CD4-positive, alpha-beta T cell treated with Interferon alpha-2 for 1 hour (primary cell): ENCODE results near the gene SCAF1.
A peak's percentile ranks its signal among the peaks of the same experiment; 100 is the strongest.

ENCODE experiments used
- DNase-seq, 2 donors: peaks; one replicate each; pipeline ENCODE4 v3.0.0-alpha.2; 2020 to 2022

Gene SCAF1

DNA sequence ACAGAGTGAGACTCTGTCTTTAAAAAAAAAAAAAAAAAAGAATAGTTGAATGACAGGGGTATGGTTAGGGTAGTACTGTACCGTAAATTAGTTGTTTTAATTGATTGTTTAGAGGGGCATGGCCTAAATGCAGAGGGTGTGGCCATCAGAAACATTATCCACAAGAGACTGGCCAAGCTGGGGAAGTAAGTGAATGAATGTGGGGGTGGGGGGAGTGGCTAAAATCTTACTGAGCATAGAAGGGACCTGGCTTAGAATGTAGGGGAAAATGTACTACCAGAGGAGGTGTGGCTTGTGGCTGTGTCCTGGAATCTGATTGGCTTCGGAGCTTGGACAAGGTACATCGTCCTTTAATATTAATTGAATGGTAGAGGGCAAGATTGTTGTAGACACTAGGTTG is 27.5 kb downstream of the SCAF1 start:
- DNase-seq: no peak

DNA sequence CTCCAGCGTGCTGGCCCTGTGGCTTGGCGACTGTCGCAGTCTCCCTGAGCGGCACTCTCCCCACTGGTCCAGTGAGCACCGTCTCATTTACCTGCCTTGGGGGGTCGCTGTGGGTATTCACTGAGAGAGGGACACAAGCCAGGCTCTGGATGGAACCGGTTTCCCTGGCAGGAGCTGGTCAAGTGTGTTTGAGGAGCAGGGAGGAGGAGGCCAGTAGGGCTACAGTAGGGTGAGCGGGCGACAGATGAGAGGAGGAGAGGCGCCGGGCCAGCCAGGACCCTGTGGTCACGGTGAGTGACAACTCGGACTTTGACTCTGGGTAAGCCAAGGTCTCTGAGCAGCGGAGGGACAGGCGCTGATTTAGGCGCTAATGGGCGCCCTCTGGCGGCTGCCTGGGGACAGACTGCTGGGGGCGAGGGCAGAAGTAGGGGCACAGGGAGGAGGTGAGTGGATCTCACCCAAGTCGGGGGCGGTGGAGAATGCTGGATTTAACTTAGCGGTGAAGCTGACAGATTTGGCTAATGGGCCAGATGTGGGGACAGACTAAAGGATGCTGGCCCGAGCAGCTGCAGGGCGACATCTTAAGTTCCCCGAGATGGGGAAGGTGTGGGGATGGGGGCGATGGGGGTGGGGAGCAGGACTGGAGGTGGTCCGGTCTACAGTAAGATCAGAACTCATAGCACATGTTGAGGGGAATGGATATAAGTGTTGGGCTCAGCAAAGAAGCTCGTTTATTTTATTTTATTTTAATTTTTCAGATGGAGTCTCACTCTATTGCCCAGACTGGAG is 30.3 kb downstream of the SCAF1 start:
- DNase-seq: peak; percentile 76 to 82

DNA sequence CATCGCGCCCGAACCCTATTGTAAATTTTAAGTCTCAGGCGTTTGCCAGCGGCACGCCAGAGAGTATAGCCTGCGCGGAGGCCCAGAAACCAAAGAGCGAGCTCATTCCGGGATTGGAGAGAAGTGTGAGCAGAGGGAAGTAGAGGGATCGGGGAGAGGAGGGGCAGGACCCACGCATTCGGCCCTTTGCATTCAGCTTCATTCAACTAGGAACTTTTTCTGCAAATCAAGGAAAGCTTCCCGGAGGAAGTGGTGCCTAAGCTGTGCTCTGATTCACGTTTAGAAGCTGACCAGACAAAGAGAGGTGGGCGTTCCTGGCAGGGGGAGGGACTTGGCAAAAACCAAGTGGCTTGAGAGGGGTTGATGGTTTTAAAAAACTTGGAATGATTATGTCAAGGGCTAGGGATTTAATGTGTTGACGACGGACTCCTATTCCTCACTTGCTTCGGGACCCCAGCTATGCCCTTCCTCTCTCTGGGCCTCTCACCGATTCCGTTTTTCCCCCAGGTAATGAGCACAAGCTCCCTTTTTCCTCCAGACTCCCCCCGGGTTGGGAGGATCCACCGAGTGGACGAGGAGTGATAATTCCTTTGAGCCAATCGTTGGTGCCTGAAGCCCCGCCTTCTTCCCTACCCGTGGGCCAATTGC is 34.3 kb downstream of the SCAF1 start:
- DNase-seq: no peak

DNA sequence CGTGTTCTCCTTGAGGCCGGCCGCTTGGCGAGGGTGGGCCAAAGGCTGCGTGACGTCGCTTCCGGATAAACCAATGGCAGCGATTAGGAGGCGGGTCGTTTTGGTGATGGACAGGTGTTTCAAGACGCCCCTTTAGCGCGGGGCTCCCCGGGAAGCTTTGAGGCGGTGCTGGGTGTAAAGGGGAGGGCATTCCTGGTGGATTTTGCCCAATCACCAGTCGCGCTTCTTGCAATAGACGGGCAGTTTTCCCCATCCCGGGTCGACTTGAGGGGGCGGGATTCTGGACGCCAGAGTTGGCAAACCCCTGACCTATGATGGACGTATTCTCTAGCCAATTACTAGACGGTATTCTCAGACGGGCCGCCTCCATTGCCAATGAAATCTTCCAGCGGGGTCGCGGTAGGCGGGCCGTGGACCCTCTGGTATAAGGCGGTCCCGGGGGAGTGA is 34.8 kb downstream of the SCAF1 start:
- peak; percentile 100 for DNase-seq

DNA sequence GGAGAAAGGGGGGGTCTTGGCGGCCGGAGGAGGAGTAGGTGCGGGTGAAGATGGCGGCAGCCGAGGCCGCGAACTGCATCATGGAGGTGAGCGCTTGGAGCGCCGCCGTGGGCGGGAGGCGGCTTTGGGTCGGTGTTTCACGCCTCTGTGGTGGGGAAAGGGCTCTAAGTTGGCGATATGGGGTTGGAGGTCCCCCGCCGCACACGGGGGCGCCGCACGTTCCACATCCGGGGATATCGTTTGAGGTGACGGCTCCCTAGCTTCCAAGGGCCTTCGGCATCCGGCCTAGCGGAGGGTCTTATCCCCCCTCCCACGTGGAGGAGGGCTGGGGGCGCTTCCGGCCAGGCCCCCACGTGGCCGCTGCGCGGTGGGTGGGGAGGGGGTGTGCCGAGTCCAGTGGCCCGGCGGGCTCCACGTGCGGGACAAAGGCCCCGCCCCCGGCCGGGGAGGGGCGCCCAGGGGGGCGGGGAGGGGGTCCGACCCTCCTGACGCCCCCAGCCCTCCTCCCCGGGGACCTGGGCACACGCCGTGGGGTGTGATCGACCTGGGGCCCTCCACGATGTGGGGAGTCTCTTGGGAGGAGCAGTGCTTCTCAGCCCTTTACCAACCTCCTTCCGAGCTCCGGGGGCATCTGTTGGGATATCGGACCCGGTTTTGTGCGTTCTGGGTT is 35.4 kb downstream of the SCAF1 start, which contains the start of gene PRMT1:
TSS of gene PRMT1 (plus strand) at position 41 of the 670 bp plus-strand sequence. CDS start at position 51, 10 bp downstream.
- DNase-seq: peak; percentile 44 to 61

DNA sequence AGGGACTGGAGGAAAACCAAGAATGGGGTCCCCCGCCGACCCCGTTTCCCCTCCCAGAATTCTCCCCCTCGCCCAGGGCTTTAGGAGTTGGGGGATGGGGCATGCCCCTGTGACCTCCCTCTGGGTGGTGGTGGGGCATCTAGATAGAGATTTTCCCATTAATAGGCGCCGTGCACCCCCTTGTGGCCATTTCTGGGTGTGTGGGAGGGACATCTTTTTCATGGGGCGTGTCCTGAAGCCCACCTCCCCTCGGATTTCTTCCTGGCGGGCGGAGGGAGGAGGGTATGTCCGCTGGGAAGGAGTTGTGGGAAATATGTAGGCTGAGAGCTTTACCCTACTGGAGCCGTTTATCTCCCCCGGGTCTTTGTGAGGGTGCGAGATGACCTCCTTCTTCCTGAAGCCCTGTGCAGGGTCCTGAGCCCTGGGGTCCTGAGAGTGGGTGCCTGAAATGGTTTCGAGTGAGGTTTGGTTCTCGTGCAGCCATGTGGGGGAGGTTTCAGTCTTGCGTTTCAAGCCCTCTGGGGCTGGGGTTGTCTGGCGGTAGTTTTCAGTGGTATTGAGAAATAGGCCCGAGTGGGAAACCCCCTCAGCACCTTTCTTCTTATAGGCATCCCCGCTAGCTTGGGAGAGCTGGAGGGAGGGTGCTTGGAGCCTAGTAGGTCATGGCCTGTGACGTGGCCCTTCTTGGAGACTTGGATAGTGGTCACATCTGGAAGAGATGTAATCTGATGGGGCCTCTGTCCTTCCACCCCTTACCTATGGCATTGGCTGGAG is 36.1 kb downstream of the SCAF1 start:
- peak; percentile 79 to 85 for DNase-seq

DNA sequence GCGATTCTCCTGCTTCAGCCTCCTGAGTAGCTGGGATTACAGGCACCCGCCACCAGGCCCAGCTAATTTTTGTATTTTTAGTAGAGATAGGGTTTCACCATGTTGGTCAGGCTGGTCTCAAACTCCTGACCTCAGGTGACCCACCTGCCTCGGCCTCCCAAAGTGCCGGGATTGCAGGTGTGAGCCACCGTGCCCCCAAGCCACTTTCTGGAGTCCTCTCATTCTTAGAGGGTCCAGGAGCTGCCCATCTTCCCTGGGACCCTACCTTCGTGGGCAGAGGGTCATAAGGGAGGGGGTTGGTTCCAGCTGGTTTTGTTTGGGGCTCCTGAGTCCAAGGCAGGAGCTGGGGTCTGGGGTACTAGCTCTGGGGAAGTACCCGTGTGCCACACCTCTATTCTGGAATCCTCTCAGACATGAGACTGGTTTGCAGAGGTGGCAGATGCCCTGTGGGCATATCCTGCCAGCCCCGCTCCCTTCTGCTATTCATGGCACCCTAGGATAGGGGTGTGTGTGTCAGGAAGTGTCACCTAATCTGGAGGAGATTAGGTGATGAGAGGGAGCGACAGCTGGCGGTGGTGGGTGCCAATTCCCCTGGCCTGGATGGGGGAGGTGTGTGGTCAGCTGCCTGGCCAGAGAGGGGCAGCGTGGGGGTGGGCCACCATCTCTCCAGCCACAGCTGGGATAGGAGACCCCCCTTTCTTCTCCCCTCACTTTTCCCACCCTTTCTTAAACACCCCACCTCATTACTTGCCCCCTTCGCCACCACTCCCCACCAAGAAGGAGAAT is 37.2 kb downstream of the SCAF1 start:
- no peak for DNase-seq

DNA sequence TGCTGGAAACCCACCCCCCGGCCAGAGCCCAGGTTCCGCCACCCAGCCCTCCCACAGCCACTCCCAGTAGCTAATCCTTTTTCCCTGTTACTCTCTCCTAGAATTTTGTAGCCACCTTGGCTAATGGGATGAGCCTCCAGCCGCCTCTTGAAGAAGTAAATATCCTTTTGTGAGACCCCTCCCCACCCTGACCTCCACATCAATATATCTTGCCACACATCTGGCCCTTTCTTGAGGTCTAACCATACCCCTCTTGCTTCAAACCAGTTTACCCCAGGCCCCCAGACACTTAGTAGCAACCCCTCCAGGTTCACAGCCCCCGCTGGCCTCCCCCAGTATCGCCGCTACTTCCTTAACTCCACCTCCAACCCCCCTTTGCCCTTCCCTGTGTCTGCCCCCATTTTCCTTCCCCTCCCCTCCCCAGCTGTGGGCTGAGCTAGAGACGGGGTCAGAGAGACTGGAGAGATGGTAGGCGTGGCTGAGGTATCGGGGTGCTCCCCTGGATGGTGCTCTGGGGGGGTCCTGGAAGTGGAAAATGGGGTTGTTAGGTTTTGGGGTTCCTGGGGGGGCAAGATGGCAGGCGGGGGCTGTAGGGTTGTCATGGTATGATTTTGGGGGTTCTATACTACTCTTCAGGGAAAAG is 37.9 kb downstream of the SCAF1 start:
- no peak for DNase-seq

DNA sequence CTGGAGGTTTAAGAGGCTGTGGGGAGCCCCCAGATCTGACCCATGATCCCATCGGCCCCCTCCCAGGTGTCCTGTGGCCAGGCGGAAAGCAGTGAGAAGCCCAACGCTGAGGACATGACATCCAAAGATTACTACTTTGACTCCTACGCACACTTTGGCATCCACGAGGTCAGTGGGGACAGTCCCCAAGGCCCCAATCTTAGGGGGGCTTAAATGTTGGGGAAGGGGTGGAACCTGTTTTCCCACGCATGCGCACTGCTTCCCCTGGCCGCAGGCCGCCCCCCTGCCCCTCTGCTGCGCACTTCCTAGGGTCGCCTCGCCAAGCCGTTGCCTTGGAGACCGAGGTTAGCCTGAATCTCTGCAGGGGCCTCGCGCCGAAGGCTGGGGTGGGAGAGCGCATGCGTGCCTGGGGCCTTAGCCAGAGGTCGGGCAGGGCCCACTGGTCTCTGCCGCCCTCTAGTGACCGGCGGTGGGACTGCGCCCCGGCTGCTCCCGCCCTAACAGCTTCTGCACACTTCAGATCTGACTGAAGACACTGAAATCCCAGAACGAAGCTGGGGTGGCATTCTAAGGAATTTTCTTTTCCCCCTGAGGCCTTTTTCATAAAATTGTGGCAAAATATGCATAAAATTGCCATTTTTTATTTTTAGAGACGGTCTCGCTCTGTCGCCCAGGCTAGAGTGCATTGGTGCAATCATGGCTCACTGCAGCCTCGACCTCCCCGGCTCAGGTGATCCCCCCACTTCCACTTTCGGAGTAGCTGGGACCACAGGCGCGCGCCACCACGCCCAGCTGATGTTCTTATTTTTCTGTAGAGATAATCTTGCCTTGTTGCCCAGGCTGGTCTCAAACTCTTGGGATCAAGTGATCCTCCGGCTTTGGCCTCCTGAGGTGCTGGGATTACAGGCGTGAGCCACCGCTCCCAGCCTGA is 38.7 kb downstream of the SCAF1 start:
- peak; percentile 91 to 93 for DNase-seq

DNA sequence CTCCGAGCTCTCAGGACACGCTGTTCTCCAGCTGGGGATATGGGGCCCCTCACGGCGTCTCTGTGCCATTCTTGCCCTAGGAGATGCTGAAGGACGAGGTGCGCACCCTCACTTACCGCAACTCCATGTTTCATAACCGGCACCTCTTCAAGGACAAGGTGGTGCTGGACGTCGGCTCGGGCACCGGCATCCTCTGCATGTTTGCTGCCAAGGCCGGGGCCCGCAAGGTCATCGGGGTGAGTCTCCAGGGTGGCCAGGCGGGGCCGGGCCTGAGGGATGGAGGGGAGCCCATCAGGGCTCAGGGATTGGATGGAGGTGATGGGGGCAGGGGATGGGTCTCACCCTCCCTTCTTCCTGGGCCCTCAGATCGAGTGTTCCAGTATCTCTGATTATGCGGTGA is 39.8 kb downstream of the SCAF1 start:
- no peak for DNase-seq

DNA sequence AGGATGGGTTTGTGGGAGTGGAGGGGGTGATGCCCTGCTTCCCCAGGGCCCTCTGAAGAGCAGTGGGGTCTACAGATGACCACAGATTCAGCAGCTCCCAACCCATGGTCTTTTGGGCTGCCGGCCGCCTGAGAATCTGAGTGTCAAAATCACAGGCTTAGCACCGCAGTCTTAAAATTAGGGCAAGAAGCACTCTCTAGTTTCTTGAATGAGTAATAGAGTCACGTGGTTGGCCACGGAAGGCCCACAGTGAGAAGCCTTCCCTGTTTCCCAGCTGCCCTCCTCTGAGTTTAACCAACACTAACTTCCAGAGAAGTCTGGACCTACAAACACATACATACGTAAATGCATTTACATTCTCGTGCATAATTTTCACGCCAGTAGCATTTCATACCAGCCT is 40.3 kb downstream of the SCAF1 start:
- DNase-seq: no peak

DNA sequence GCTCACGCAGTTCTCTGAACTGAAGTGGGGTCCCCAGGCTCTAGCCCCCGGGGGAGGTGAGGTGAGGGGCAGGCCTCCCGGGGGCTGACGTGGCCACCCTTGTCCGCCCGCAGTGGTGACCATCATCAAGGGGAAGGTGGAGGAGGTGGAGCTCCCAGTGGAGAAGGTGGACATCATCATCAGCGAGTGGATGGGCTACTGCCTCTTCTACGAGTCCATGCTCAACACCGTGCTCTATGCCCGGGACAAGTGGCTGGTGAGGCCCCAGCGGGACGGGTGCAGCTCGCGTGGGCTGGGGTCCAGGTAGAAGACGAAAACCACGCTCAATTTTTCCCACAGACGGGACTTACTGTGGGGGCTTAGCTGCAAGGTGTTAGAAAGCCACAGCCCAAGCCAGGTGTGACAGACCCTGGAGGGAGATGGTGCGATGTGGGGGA is 41.8 kb downstream of the SCAF1 start:
- DNase-seq: no peak

DNA sequence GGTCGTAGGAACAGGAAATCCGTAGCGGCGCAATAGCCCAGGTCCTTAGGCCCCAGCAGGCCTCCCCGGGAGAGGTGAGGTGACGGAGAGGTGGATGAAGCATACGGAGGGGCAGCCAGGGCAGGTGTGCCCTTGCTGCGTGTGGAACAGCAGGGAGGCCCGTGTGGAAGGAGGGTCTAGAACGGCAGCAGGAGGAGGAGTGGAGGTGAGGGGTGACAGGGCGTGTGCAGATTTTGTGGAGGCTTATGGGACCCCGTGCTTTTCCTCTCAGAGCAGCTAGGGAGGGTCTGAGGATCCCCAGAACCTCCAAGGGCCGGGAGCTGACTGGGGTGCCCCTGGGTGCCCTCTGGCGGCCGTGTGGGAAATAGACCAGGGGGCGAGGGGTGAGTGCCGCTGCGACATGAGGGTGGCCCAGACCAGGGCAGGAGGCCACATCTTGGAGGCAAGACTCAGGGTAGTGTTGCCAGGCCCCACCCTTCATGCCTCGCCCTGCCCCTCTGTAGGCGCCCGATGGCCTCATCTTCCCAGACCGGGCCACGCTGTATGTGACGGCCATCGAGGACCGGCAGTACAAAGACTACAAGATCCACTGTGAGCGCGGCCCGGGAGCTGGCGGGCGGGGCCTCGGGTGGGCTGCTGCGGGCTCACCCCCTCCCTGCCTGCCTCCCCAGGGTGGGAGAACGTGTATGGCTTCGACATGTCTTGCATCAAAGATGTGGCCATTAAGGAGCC is 42.4 kb downstream of the SCAF1 start:
- DNase-seq: peak; percentile 13 to 43

DNA sequence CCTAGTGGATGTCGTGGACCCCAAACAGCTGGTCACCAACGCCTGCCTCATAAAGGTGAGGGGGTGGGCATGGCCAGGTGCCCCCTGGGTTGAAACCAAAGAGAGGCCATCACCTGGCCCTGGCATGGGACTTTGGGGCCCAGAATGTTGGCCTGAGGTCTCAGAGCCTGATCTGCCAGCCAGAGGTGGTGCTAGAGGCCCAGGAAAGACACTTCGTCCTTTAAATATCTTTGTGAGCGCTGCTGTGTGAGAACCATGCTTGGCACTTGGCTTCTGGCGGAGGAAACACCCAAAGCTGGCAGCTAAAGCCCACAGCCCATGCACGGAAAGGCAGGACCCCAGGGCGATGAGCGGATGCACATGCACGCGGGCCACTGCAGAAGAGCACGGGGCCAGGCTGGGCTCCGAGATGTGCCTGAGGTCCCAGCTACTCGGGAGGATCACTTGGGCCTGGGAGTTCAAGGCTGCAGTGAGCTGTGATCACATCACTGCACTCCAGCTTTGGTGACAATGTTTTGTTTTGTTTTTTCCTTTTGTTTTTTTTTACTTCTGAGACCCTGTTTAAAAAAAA is 43.1 kb downstream of the SCAF1 start:
- DNase-seq: no peak

DNA sequence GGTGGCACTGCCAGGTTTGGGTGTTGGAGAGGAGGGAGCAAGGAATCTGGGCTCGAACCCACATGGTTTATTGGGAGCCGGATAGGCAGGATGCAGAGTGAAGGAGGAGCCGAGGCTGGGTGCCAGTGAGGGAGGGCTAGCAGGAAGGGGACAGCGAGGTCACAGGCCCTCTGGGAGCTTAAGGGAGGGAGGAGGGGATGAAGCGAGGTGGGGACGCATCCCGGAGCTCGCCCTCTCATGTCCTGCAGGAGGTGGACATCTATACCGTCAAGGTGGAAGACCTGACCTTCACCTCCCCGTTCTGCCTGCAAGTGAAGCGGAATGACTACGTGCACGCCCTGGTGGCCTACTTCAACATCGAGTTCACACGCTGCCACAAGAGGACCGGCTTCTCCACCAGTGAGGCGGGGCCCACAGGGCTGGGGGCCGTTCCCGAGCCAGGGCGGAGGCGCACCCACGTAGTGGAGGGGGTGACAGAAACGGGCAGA is 43.9 kb downstream of the SCAF1 start:
- DNase-seq: no peak

DNA sequence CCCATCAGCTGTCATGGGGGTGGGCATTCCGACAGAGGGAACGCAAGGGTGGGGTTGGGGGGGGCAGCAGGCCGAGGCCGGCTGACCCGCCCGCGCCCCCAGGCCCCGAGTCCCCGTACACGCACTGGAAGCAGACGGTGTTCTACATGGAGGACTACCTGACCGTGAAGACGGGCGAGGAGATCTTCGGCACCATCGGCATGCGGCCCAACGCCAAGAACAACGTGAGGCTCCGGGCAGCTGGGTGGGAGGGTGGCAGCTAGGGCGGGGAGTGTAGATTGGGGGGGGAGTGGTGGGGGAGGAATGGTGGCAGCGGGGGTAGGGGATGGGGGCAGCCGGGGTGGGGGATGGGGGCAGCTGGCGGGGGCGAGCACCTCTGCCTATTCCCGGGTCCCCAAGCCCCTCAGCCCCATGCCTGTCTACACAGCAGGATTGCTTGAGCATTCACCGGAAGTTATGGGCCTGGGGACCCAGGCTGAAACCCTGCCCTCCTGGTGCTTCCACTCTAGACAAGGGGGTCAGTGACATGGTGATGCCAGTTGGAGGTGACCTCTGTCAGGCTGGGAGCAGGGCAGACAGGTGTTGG is 44.6 kb downstream of the SCAF1 start:
- no peak for DNase-seq

DNA sequence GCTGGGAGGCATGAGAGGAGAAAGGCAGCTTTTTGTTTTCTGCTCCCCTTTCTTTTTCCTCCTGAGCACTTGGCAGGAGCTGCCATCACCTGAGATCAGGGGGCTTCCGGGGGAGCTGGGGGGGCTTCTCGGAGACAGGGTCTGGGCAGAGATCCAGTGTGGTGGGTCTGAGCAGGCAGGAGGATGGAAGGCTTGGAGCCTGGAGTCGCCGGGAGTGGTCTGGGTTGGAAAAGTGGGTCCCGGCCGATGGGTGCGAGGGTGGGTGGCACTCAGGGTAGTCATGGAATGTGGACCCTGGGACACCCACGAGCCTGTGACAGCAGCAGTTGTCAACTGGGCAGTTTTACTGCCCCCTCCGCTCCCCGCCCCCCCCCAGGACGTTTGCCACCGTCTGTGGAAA is 45.1 kb downstream of the SCAF1 start:
- DNase-seq: no peak

DNA sequence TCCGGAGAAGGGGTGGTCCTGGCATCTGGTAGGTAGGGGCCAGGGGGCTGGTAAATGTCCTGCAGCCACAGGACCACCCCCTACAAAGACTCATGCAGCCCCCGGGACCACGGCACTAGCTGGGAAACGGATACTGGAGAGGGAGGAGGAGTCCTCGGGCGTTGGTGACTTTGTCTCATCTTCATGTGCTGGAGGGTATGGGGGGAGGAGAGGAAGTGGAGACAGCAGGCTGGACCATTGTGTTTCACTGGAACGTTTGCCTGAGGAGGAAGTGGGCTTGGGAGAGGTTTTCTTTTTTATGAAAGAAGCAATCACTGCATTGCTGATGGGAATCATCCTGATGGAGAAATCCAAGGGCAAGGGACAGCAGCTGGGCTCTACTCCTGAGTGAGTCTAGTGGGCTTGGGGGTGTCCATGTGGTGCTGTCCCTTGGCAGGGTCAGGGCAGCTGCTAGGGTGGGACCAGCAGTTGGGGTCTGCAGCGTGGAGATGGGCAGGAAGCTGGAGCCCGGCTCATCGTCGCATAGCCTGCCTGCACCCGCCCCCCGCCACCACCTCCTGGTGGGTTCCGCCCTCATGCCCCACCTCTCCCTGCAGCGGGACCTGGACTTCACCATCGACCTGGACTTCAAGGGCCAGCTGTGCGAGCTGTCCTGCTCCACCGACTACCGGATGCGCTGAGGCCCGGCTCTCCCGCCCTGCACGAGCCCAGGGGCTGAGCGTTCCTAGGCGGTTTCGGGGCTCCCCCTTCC is 45.7 kb downstream of the SCAF1 start:
- no peak for DNase-seq
